ENCODE results near the gene TDRD7. TPM values are rescaled to one million over a fixed set of nuclear protein-coding genes. Genes with fewer than 3 reads are reported as not detected.

The TDRD7 gene
- total and polyA plus RNA-seq, 2 donors (not counting 1 experiment from before 2014, with no cell fraction given) = 11.5 to 19.7 TPM

- no peaks in the 10 kb centered on the region for H3K79me2 ChIP-seq (ENCODE audit: control insufficient read depth, insufficient read depth, low read length)
- H3K4me2 ChIP-seq (replicated peaks; ENCODE audit: low read depth, low read length, poor library complexity, severe bottlenecking) = no peak overlapping the region
- CTCF ChIA-PET = no interaction called here
- no peak overlapping the region for H2AFZ ChIP-seq (ENCODE audit: insufficient read depth, low read depth, low read length, poor library complexity, severe bottlenecking)
- H4K20me1 ChIP-seq (ENCODE audit: control insufficient read depth, insufficient read depth, low read length, poor library complexity, severe bottlenecking) = peaks cover 18% of the 10 kb centered on the region
- peaks cover 13 to 53% of the 10 kb centered on the region in 2 experiments for H3K36me3 ChIP-seq (replicated peaks in 1 of 2; ENCODE audit: control extremely low read depth in 1 of 2, control insufficient read depth in 1 of 2, extremely low read depth in 1 of 2, insufficient read depth in 2 of 2, low read length in 1 of 2)
- no peak overlapping the region for H3K4me3 Mint-ChIP-seq
- H3K4me1 ChIP-seq (ENCODE audit: control insufficient read depth in 2 of 2, insufficient read depth in 2 of 2, low read length in 2 of 2) = no peaks in the 10 kb centered on the region
- H3K27ac Mint-ChIP-seq = no peak overlapping the region
- POLR2A ChIA-PET = no interaction called here
- H3K9me3 ChIP-seq (ENCODE audit: control extremely low read depth in 1 of 3, control insufficient read depth in 2 of 3, insufficient read depth in 1 of 3, low read length in 2 of 3) = no peaks in the 10 kb centered on the region
- peaks cover 13% of the 10 kb centered on the region for H3K4me1 Mint-ChIP-seq
- no peaks in the 10 kb centered on the region for H3K9me3 Mint-ChIP-seq (ENCODE audit: insufficient read depth)
- H3K27me3 ChIP-seq (replicated peaks in 1 of 4; ENCODE audit: control extremely low read depth in 1 of 4, control insufficient read depth in 3 of 4, insufficient read depth in 4 of 4, low read length in 3 of 4) = no peaks in the 10 kb centered on the region
- ATAC-seq (ENCODE audit: low read depth) = no peak
- no peak for DNase-seq
- H3K9ac ChIP-seq (ENCODE audit: low read length) = no peak overlapping the region
- intact Hi-C loops (cut with micrococcal nuclease) = no loop called here
- H3K4me3 ChIP-seq (ENCODE audit: control extremely low read depth in 1 of 5, extremely low read depth in 1 of 5, insufficient read depth in 1 of 5, low read depth in 2 of 5, low read length in 4 of 5) = no peak overlapping the region
- 100% methylated on average over 1 of the region's 3 CpGs for WGBS (ENCODE audit: insufficient coverage)
- H3K27me3 Mint-ChIP-seq = no peaks in the 10 kb centered on the region
- TF ChIP-seq EZH2 (IDR thresholded peaks at IDR 0.05; ENCODE audit: borderline replicate concordance, insufficient read depth, low read depth, low read length, poor library complexity, severe bottlenecking) = no peak
- TF ChIP-seq, protein P1, sequence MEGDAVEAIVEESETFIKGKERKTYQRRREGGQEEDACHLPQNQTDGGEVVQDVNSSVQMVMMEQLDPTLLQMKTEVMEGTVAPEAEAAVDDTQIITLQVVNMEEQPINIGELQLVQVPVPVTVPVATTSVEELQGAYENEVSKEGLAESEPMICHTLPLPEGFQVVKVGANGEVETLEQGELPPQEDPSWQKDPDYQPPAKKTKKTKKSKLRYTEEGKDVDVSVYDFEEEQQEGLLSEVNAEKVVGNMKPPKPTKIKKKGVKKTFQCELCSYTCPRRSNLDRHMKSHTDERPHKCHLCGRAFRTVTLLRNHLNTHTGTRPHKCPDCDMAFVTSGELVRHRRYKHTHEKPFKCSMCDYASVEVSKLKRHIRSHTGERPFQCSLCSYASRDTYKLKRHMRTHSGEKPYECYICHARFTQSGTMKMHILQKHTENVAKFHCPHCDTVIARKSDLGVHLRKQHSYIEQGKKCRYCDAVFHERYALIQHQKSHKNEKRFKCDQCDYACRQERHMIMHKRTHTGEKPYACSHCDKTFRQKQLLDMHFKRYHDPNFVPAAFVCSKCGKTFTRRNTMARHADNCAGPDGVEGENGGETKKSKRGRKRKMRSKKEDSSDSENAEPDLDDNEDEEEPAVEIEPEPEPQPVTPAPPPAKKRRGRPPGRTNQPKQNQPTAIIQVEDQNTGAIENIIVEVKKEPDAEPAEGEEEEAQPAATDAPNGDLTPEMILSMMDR (IDR thresholded peaks at IDR 0.05) = no peak
- H3K27ac ChIP-seq (ENCODE audit: low read length in 2 of 2) = no peak overlapping the region
Measured at GRCh38 chr9:97431044-97431441, 19.1 kb downstream of the TDRD7 start.

- CTCF ChIA-PET = no interaction called here
- TF ChIP-seq, protein P1 (IDR thresholded peaks at IDR 0.05) = no peak
- TF ChIP-seq EZH2 (IDR thresholded peaks at IDR 0.05; ENCODE audit: borderline replicate concordance, insufficient read depth, low read depth, low read length, poor library complexity, severe bottlenecking) = no peak
Measured at GRCh38 chr9:97431549-97432143, 19.8 kb downstream of the TDRD7 start.

More at GRCh38 chr9:97431549-97432143, 19.8 kb downstream of the TDRD7 start:
- no peaks in the 10 kb centered on the region for H3K79me2 ChIP-seq (ENCODE audit: control insufficient read depth, insufficient read depth, low read length)
- no peaks in the 10 kb centered on the region for H3K9me3 ChIP-seq (ENCODE audit: control extremely low read depth in 1 of 3, control insufficient read depth in 2 of 3, insufficient read depth in 1 of 3, low read length in 2 of 3)
- no peak overlapping the region for H3K27ac ChIP-seq (ENCODE audit: low read length in 2 of 2)
- no peak overlapping the region for H3K27ac Mint-ChIP-seq
- H3K4me3 Mint-ChIP-seq = no peak overlapping the region
- intact Hi-C loops (cut with micrococcal nuclease) = no loop called here
- ATAC-seq (ENCODE audit: low read depth) (no peak), DNase-seq (no peak)
- no peak overlapping the region for H3K4me2 ChIP-seq (replicated peaks; ENCODE audit: low read depth, low read length, poor library complexity, severe bottlenecking)
- H4K20me1 ChIP-seq (ENCODE audit: control insufficient read depth, insufficient read depth, low read length, poor library complexity, severe bottlenecking) = peaks cover 18% of the 10 kb centered on the region
- H3K9ac ChIP-seq (ENCODE audit: low read length) = no peak overlapping the region
- no peaks in the 10 kb centered on the region for H3K27me3 Mint-ChIP-seq
- H3K4me3 ChIP-seq (ENCODE audit: control extremely low read depth in 1 of 5, extremely low read depth in 1 of 5, insufficient read depth in 1 of 5, low read depth in 2 of 5, low read length in 4 of 5) = no peak overlapping the region
- no peaks in the 10 kb centered on the region for H3K4me1 ChIP-seq (ENCODE audit: control insufficient read depth in 2 of 2, insufficient read depth in 2 of 2, low read length in 2 of 2)
- WGBS (ENCODE audit: insufficient coverage) = 93% methylated on average over 2 of the region's 5 CpGs
- H3K27me3 ChIP-seq (replicated peaks in 1 of 4; ENCODE audit: control extremely low read depth in 1 of 4, control insufficient read depth in 3 of 4, insufficient read depth in 4 of 4, low read length in 3 of 4) = no peaks in the 10 kb centered on the region
- peaks cover 13 to 53% of the 10 kb centered on the region in 2 experiments for H3K36me3 ChIP-seq (replicated peaks in 1 of 2; ENCODE audit: control extremely low read depth in 1 of 2, control insufficient read depth in 1 of 2, extremely low read depth in 1 of 2, insufficient read depth in 2 of 2, low read length in 1 of 2)
- POLR2A ChIA-PET = no interaction called here
- H3K9me3 Mint-ChIP-seq (ENCODE audit: insufficient read depth) = no peaks in the 10 kb centered on the region
- H2AFZ ChIP-seq (ENCODE audit: insufficient read depth, low read depth, low read length, poor library complexity, severe bottlenecking) = no peak overlapping the region
- peaks cover 13% of the 10 kb centered on the region for H3K4me1 Mint-ChIP-seq

All from B cell (primary cell).